Hepatocyte (in vitro differentiated cells): ENCODE data around the gene ZNF652. TPM values are rescaled to one million over a fixed set of nuclear protein-coding genes. Genes with fewer than 3 reads are reported as not detected.
"Not testable (repeated sequence)": the region's sequence is repeated elsewhere in the genome, so short reads cannot be mapped to it uniquely, and the experiment has no call there.

Experiments used
- DNase-seq: peaks from one replicate; pipeline ENCODE4 v3.0.0-alpha.2; 2016; ENCODE audit warnings: low spot score
- H2AFZ ChIP-seq: fragments of 200-600 bp; sonication (generic); 2 replicates; pipeline ENCODE4 v1.6.0; 2016; ENCODE audit warnings: antibody characterized with exemption, mild to moderate bottlenecking
- H3K27ac ChIP-seq: fragments of 200-600 bp; sonication (generic); 2 replicates; pipeline ENCODE4 v1.5.1; 2016; ENCODE audit warnings: mild to moderate bottlenecking
- H3K27me3 ChIP-seq: fragments of 200-600 bp; sonication (generic); 2 replicates; pipeline ENCODE4 v1.6.1; 2016
- H3K36me3 ChIP-seq: fragments of 200-600 bp; sonication (generic); replicated peaks from 2 replicates; pipeline ENCODE4 v1.5.1; 2016; ENCODE audit warnings: low read depth; ENCODE audit not compliant: insufficient read depth
- H3K4me1 ChIP-seq: fragments of 200-600 bp; sonication (generic); 2 replicates; pipeline ENCODE4 v1.5.1; 2016; ENCODE audit warnings: mild to moderate bottlenecking, moderate library complexity; ENCODE audit not compliant: insufficient read depth
- H3K4me2 ChIP-seq: fragments of 200-600 bp; sonication (generic); 2 replicates; pipeline ENCODE4 v1.6.0; 2016
- H3K4me3 ChIP-seq: fragments of 200-600 bp; sonication (generic); 2 replicates; pipeline ENCODE4 v1.5.1; 2016; ENCODE audit warnings: mild to moderate bottlenecking
- H3K79me2 ChIP-seq: fragments of 200-600 bp; sonication (generic); 2 replicates; pipeline ENCODE4 v1.6.0; 2017; ENCODE audit warnings: mild to moderate bottlenecking
- H3K9me2 ChIP-seq: fragments of 200-600 bp; sonication (generic); replicated peaks from 2 replicates; pipeline ENCODE4 v1.6.0; 2017; ENCODE audit warnings: mild to moderate bottlenecking; ENCODE audit not compliant: insufficient read depth
- H3K9me3 ChIP-seq: fragments of 200-600 bp; sonication (generic); 2 replicates; pipeline ENCODE4 v1.5.1; 2016; ENCODE audit warnings: low read depth, mild to moderate bottlenecking
- H4K20me1 ChIP-seq: fragments of 200-600 bp; sonication (generic); 2 replicates; pipeline ENCODE4 v1.6.0; 2016; ENCODE audit warnings: mild to moderate bottlenecking; ENCODE audit not compliant: insufficient read depth, poor library complexity, severe bottlenecking
- CTCF ChIP-seq: fragments of 200-600 bp; sonication (generic); IDR thresholded peaks from 2 replicates; pipeline ENCODE4 v1.5.1; 2016; ENCODE audit warnings: antibody characterized with exemption, mild to moderate bottlenecking; ENCODE audit not compliant: poor library complexity
- EZH2 ChIP-seq: fragments of 200-600 bp; sonication (generic); IDR thresholded peaks from 2 replicates; pipeline ENCODE4 v1.6.1; 2016; ENCODE audit warnings: antibody characterized with exemption, mild to moderate bottlenecking, borderline replicate concordance
- EZH2phosphoT487 ChIP-seq: fragments of 200-600 bp; sonication (generic); IDR thresholded peaks from one replicate; pipeline ENCODE4 v1.6.1; 2018; ENCODE audit warnings: antibody characterized with exemption, mild to moderate bottlenecking, low read depth, moderate library complexity; ENCODE audit not compliant: unreplicated experiment, severe bottlenecking
- WGBS: methylation state at CpG from one replicate; pipeline ENCODE4 v1.1.6; 2016; ENCODE audit warnings: low lambda C conversion rate; ENCODE audit errors: missing lambda C conversion rate; 5-methylcytosine and 5-hydroxymethylcytosine counted together
- polyA plus RNA-seq: library from polyadenylated mRNA; unstranded; fragments of >200 nt; fragmentation: Nextera tagmentation; extraction: Ambion mirVana; gene quantifications from 2 replicates; pipeline ENCODE4 v1.2.1, GENCODE V29; 2016
- total RNA-seq: library from RNA; depleted of rRNA; stranded (reverse); fragments of >200 nt; gene quantifications from 2 replicates; pipeline ENCODE4 v1.2.3, GENCODE V29; 2014

ZNF652 gene
- total and polyA plus RNA-seq, 2 experiments from 2014 or later = 23.0 to 55.6 TPM

GRCh38 chr17:49390548-49391324 lies 28.7 kb upstream of the ZNF652 start:
- H3K27ac ChIP-seq = no peak overlapping the region
- WGBS = 73% methylated on average over 9 of the region's 9 CpGs
- H3K4me1 ChIP-seq = no peaks in the 10 kb centered on the region
- no peak overlapping the region for H3K4me3 ChIP-seq
- no peak overlapping the region for H2AFZ ChIP-seq
- H3K27me3 ChIP-seq = no peaks in the 10 kb centered on the region
- no peak for TF ChIP-seq EZH2phosphoT487
- no peak for TF ChIP-seq EZH2
- H3K9me3 ChIP-seq = no peaks in the 10 kb centered on the region
- H3K4me2 ChIP-seq = no peak overlapping the region
- H3K36me3 ChIP-seq = no peaks in the 10 kb centered on the region
- DNase-seq = no peak
- no peaks in the 10 kb centered on the region for H3K79me2 ChIP-seq
- no peaks in the 10 kb centered on the region for H4K20me1 ChIP-seq
- no peaks in the 10 kb centered on the region for H3K9me2 ChIP-seq

GRCh38 chr17:49389514-49390347 lies 27.7 kb upstream of the ZNF652 start:
- H3K9me2 ChIP-seq, H4K20me1 ChIP-seq, H3K4me1 ChIP-seq, H3K9me3 ChIP-seq, H2AFZ ChIP-seq, H3K27ac ChIP-seq, H3K36me3 ChIP-seq, H3K27me3 ChIP-seq, H3K79me2 ChIP-seq, H3K4me2 ChIP-seq, DNase-seq, H3K4me3 ChIP-seq: not testable (repeated sequence)
- 82% methylated on average over 12 of the region's 12 CpGs for WGBS

- WGBS = 85% methylated on average over 8 of the region's 8 CpGs
- Histone ChIP-seq H2AFZ (no peak overlapping the region), H3K4me1 (no peaks in the 10 kb centered on the region)
These were observed 26.9 kb upstream of the ZNF652 start for GRCh38 chr17:49388692-49389513.

More at GRCh38 chr17:49388692-49389513, 26.9 kb upstream of the ZNF652 start:
- Histone ChIP-seq H3K27ac (no peak overlapping the region), H3K4me2 (no peak overlapping the region), H3K36me3 (no peaks in the 10 kb centered on the region), H3K9me3 (no peaks in the 10 kb centered on the region), H3K4me3 (no peak overlapping the region), H3K27me3 (no peaks in the 10 kb centered on the region), H3K9me2 (no peaks in the 10 kb centered on the region), H3K79me2 (no peaks in the 10 kb centered on the region), H4K20me1 (no peaks in the 10 kb centered on the region)
- TF ChIP-seq CTCF (no peak), EZH2phosphoT487 (no peak), EZH2 (no peak)
- DNase-seq = no peak
